Liver (tissue), 9 donors: Measurements from ENCODE around the gene WBP1. TPM values are rescaled to one million over a fixed set of nuclear protein-coding genes. Genes with fewer than 3 reads are reported as not detected.

Experiments
- DNase-seq: peaks from one replicate; pipeline ENCODE4 v3.0.0-alpha.2; 2017; ENCODE audit warnings: low spot score
- H3K27ac ChIP-seq, 2 donors: one replicate each; pipeline ENCODE4 v1.7.0; 2013; ENCODE audit warnings: inconsistent platforms in 2 of 2, low read length in 2 of 2, control low read depth in 1 of 2, low read depth in 1 of 2, mild to moderate bottlenecking in 1 of 2
- H3K27me3 ChIP-seq, 4 donors: one replicate each; pipeline versions ENCODE4 v1.6.1 to v1.7.0; 2013; ENCODE audit warnings: low read length in 3 of 4, inconsistent platforms in 1 of 4, mild to moderate bottlenecking in 1 of 4, moderate library complexity in 1 of 4; ENCODE audit not compliant: control insufficient read depth in 4 of 4, insufficient read depth in 4 of 4
- H3K36me3 ChIP-seq, 4 donors: one replicate each; pipeline versions ENCODE4 v1.6.1 to v1.7.0; 2013; ENCODE audit warnings: low read length in 3 of 4, mild to moderate bottlenecking in 3 of 4, low read depth in 1 of 4, moderate library complexity in 1 of 4; ENCODE audit not compliant: control insufficient read depth in 4 of 4, insufficient read depth in 3 of 4
- H3K4me1 ChIP-seq, 4 donors: one replicate each; pipeline versions ENCODE4 v1.6.1 to v1.7.0; 2013; ENCODE audit warnings: low read length in 3 of 4, mild to moderate bottlenecking in 3 of 4, moderate library complexity in 1 of 4; ENCODE audit not compliant: control insufficient read depth in 4 of 4, insufficient read depth in 4 of 4
- H3K4me3 ChIP-seq, 3 donors: one replicate each; pipeline versions ENCODE4 v1.6.1 to v1.7.0; 2013; ENCODE audit warnings: low read length in 3 of 3, control low read depth in 1 of 3, low read depth in 1 of 3, mild to moderate bottlenecking in 1 of 3
- H3K9ac ChIP-seq, 2 donors: one replicate each; pipeline ENCODE4 v1.7.0; 2013; ENCODE audit warnings: low read length in 2 of 2, mild to moderate bottlenecking in 2 of 2, moderate library complexity in 2 of 2, control low read depth in 1 of 2, low read depth in 1 of 2
- H3K9me3 ChIP-seq, 4 donors: one replicate each; pipeline versions ENCODE4 v1.6.1 to v1.7.0; 2013; ENCODE audit warnings: low read length in 3 of 4; ENCODE audit not compliant: control insufficient read depth in 4 of 4
- ATF3 ChIP-seq: IDR thresholded peaks from 2 replicates; pipeline ENCODE4 v1.6.1; 2016; ENCODE audit warnings: antibody characterized with exemption
- CTCF ChIP-seq: fragments of 150-350 bp; IDR thresholded peaks from 2 replicates; pipeline ENCODE4 v1.5.1; 2017; ENCODE audit warnings: improper control_type of control experiment, low read depth, low read length; ENCODE audit not compliant: missing input control
- EGR1 ChIP-seq, 2 donors: IDR thresholded peaks; 2 replicates each; pipeline ENCODE4 v1.6.1; 2016 to 2018; ENCODE audit warnings: antibody characterized with exemption in 2 of 2, low read depth in 2 of 2
- FOXA1 ChIP-seq: IDR thresholded peaks from 2 replicates; pipeline ENCODE4 v1.6.1; 2016; ENCODE audit warnings: antibody characterized with exemption
- FOXA2 ChIP-seq: IDR thresholded peaks from 2 replicates; pipeline ENCODE4 v1.6.1; 2016; ENCODE audit warnings: antibody characterized with exemption
- GABPA ChIP-seq, 2 donors: IDR thresholded peaks in 1 of 2; conservative IDR thresholded peaks in 1 of 2; 2 replicates each; pipeline ENCODE4 v1.6.1; 2016; ENCODE audit warnings: antibody characterized with exemption in 2 of 2, mild to moderate bottlenecking in 1 of 2, moderate library complexity in 1 of 2
- HNF4A ChIP-seq, 2 donors: conservative IDR thresholded peaks; 2 replicates each; pipeline ENCODE4 v1.6.1; 2016; ENCODE audit warnings: antibody characterized with exemption in 2 of 2, mild to moderate bottlenecking in 2 of 2
- HNF4G ChIP-seq: IDR thresholded peaks from 2 replicates; pipeline ENCODE4 v1.6.1; 2016; ENCODE audit warnings: antibody characterized with exemption
- NR2F2 ChIP-seq: IDR thresholded peaks from 2 replicates; pipeline ENCODE4 v1.6.1; 2016; ENCODE audit warnings: antibody characterized with exemption
- RAD21 ChIP-seq, 2 donors: IDR thresholded peaks; 2 replicates each; pipeline ENCODE4 v1.6.1; 2016; ENCODE audit warnings: antibody characterized with exemption in 2 of 2, mild to moderate bottlenecking in 2 of 2
- REST ChIP-seq: IDR thresholded peaks from 2 replicates; pipeline ENCODE4 v1.6.1; 2016; ENCODE audit warnings: antibody characterized with exemption, mild to moderate bottlenecking
- RXRA ChIP-seq, 2 donors: IDR thresholded peaks; 2 replicates each; pipeline ENCODE4 v1.6.1; 2017 to 2018; ENCODE audit warnings: antibody characterized with exemption in 2 of 2, mild to moderate bottlenecking in 1 of 2
- SP1 ChIP-seq: IDR thresholded peaks from 2 replicates; pipeline ENCODE4 v1.6.1; 2018; ENCODE audit warnings: antibody characterized with exemption, mild to moderate bottlenecking
- YY1 ChIP-seq: IDR thresholded peaks from 2 replicates; pipeline ENCODE4 v1.6.1; 2016; ENCODE audit warnings: antibody characterized with exemption, mild to moderate bottlenecking
- ZBTB33 ChIP-seq: IDR thresholded peaks from 2 replicates; pipeline ENCODE4 v1.6.1; 2016; ENCODE audit warnings: antibody characterized with exemption
- WGBS: extraction: QIAGEN DNeasy Blood & Tissue Kit; methylation state at CpG from one replicate; pipeline ENCODE4 v1.1.7; 2013; 5-methylcytosine and 5-hydroxymethylcytosine counted together
- polyA plus RNA-seq, 2 donors: library from polyadenylated mRNA; stranded (reverse) in 1 of 2; unstranded in 1 of 2; fragments of 200-250 nt in 1 of 2; fragments of >200 nt in 1 of 2; fragmentation: Nextera tagmentation in 1 of 2; extraction: Ambion mirVana in 1 of 2; gene quantifications; one replicate each; pipeline versions ENCODE4 v1.2.1 to v1.2.3, GENCODE V29; 2013 to 2015
- total RNA-seq, 2 donors: library from RNA; depleted of rRNA; stranded (reverse); fragments of >200 nt; gene quantifications; one replicate each; pipeline ENCODE4 v1.2.3, GENCODE V29; 2014
- donor health status: healthy.
- donor health status: healthy.
- donor health status: healthy.
- donor health status: healthy.
- donor health status: healthy.

Gene WBP1
- total and polyA plus RNA-seq, 4 donors = 19.2 to 45.0 (median 24.9) TPM

GRCh38 chr2:74427551-74427950, 30.7 kb upstream of the WBP1 start:
- no peak for DNase-seq
- TF ChIP-seq ZBTB33 = no peak
- no peak for TF ChIP-seq CTCF
- TF ChIP-seq YY1 = no peak
- TF ChIP-seq EGR1 (IDR thresholded peaks at IDR 0.05; ENCODE audit: low read depth in 2 of 2) = no peak
- TF ChIP-seq FOXA1 = no peak
- no peak for TF ChIP-seq RXRA (IDR thresholded peaks at IDR 0.05)
- no peak for TF ChIP-seq NR2F2
- TF ChIP-seq HNF4A (conservative IDR thresholded peaks at IDR 0.05) = no peak
- TF ChIP-seq FOXA2 = no peak
- Histone ChIP-seq H3K27ac (no peak overlapping the region), H3K4me3 (no peak overlapping the region), H3K36me3 (peaks cover 10 to 52% (median 37%) of the 10 kb centered on the region in 4 donors), H3K27me3 (no peaks in the 10 kb centered on the region), H3K9me3 (no peaks in the 10 kb centered on the region), H3K4me1 (peaks cover 7 to 40% (median 39%) of the 10 kb centered on the region in 4 donors), H3K9ac (no peak overlapping the region)
- WGBS = 92% methylated on average over 3 of the region's 3 CpGs

- Histone ChIP-seq H3K27me3 (no peaks in the 10 kb centered on the region), H3K4me3 (no peak overlapping the region), H3K9me3 (no peaks in the 10 kb centered on the region), H3K36me3 (peaks cover 10 to 53% (median 37%) of the 10 kb centered on the region in 4 donors), H3K27ac (peak overlapping the region; percentile 21 to 80), H3K9ac (no peak overlapping the region), H3K4me1 (peaks cover 9 to 42% (median 40%) of the 10 kb centered on the region in 4 donors)
- WGBS = 93% methylated on average over 5 of the region's 5 CpGs
- no peak for DNase-seq
- no peak for TF ChIP-seq GABPA (IDR thresholded peaks at IDR 0.05 in 1 of 2, conservative IDR thresholded peaks at IDR 0.05 in 1 of 2)
Observed at GRCh38 chr2:74428675-74429074, 29.6 kb upstream of the WBP1 start.

- Histone ChIP-seq H3K9ac (no peak overlapping the region), H3K27ac (peak overlapping the region; percentile 39 to 80), H3K4me1 (peaks cover 9 to 42% (median 39%) of the 10 kb centered on the region in 4 donors), H3K4me3 (peak overlapping the region in 2 of 3 donors; percentile 13 to 31), H3K27me3 (no peaks in the 10 kb centered on the region), H3K9me3 (no peaks in the 10 kb centered on the region), H3K36me3 (peaks cover 10 to 53% (median 38%) of the 10 kb centered on the region in 4 donors)
- no peak for DNase-seq
- 46% methylated on average over 18 of the region's 18 CpGs for WGBS
- TF ChIP-seq FOXA1 (no peak), GABPA (IDR thresholded peaks at IDR 0.05 in 1 of 2, conservative IDR thresholded peaks at IDR 0.05 in 1 of 2) (peak in 1 of 2 donors; percentile 65), FOXA2 (no peak), ZBTB33 (peak; percentile 36), REST (peak; percentile 57), HNF4A (conservative IDR thresholded peaks at IDR 0.05) (peak; percentile 88 to 90), RAD21 (IDR thresholded peaks at IDR 0.05) (peak; percentile 46 to 64), HNF4G (peak; percentile 77), YY1 (peak; percentile 76), EGR1 (IDR thresholded peaks at IDR 0.05; ENCODE audit: low read depth in 2 of 2) (peak in 1 of 2 donors; percentile 13), SP1 (peak; percentile 89), ATF3 (peak; percentile 29)
Observed at GRCh38 chr2:74429487-74430451, 28.5 kb upstream of the WBP1 start.
